ENCODE measurements around the gene MACF1. TPM values are rescaled to one million over a fixed set of nuclear protein-coding genes. Genes with fewer than 3 reads are reported as not detected.

Gene MACF1
- total RNA-seq, 1 experiment from 2014 or later, result 189 TPM

DNA sequence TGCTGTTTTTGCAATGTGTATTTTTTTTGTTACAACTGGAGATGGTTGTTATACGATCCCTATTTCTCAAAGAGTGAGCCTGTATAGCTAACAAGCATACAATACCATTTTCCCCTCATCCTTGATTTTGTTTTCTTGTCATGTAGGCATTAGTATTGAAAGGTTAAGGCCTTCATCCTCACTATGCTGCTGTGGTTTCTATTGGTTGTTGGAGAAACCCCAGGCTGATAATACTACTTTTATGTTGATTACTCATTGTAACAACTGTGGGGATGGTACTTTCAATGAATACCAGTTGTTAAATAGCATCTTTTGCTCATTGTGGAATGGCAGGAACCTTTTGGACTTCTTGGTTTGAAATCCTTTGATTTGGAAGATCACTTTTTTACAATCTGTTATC is 39.0 kb upstream of the MACF1 start:
- ChIA-PET CTCF (no interaction called here), POLR2A (ENCODE audit: unreplicated experiment) (no interaction called here)
- no TSS peak for BruUV-seq (replicated peaks)
- H3K36me3 ChIP-seq (ENCODE audit: low read depth), result no peaks in the 10 kb centered on the region
- H2AFZ ChIP-seq, result no peak overlapping the region
- TF ChIP-seq EZH2 (IDR thresholded peaks at IDR 0.05; ENCODE audit: low read depth), result no peak
- TF ChIP-seq, protein P1, sequence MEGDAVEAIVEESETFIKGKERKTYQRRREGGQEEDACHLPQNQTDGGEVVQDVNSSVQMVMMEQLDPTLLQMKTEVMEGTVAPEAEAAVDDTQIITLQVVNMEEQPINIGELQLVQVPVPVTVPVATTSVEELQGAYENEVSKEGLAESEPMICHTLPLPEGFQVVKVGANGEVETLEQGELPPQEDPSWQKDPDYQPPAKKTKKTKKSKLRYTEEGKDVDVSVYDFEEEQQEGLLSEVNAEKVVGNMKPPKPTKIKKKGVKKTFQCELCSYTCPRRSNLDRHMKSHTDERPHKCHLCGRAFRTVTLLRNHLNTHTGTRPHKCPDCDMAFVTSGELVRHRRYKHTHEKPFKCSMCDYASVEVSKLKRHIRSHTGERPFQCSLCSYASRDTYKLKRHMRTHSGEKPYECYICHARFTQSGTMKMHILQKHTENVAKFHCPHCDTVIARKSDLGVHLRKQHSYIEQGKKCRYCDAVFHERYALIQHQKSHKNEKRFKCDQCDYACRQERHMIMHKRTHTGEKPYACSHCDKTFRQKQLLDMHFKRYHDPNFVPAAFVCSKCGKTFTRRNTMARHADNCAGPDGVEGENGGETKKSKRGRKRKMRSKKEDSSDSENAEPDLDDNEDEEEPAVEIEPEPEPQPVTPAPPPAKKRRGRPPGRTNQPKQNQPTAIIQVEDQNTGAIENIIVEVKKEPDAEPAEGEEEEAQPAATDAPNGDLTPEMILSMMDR (conservative IDR thresholded peaks at IDR 0.05), result no peak
- peaks cover 37% of the 10 kb centered on the region for H3K79me2 ChIP-seq (ENCODE audit: low read depth)
- no peaks in the 10 kb centered on the region for H3K9me2 ChIP-seq (ENCODE audit: insufficient read depth)
- no peak overlapping the region for H3K4me2 ChIP-seq
- H4K20me1 ChIP-seq (ENCODE audit: insufficient read depth), result no peaks in the 10 kb centered on the region
- no peak overlapping the region for H3K27ac ChIP-seq
- intact Hi-C loops (cut with micrococcal nuclease; ENCODE audit: unreplicated experiment), result no loop called here
- H3K27me3 ChIP-seq (ENCODE audit: insufficient read depth, low read depth), result no peaks in the 10 kb centered on the region
- peaks cover 14% of the 10 kb centered on the region for H3K4me1 ChIP-seq (replicated peaks; ENCODE audit: insufficient read depth)
- no peak overlapping the region for H3K4me3 ChIP-seq
- no peaks in the 10 kb centered on the region for H3K9me3 ChIP-seq (ENCODE audit: insufficient read depth, low read depth)
- H3F3A ChIP-seq (ENCODE audit: insufficient read depth, low read depth), result peaks cover 8% of the 10 kb centered on the region; the same call in 1 of the 2 replicates
- no peak for DNase-seq

- H3F3A ChIP-seq (ENCODE audit: insufficient read depth, low read depth), result peaks cover 8% of the 10 kb centered on the region; the same call in 1 of the 2 replicates
- BruUV-seq (replicated peaks), result no TSS peak
- no peaks in the 10 kb centered on the region for H3K9me2 ChIP-seq (ENCODE audit: insufficient read depth)
- H3K27me3 ChIP-seq (ENCODE audit: insufficient read depth, low read depth), result no peaks in the 10 kb centered on the region
- H2AFZ ChIP-seq, result no peak overlapping the region
- no peaks in the 10 kb centered on the region for H4K20me1 ChIP-seq (ENCODE audit: insufficient read depth)
- H3K9me3 ChIP-seq (ENCODE audit: insufficient read depth, low read depth), result no peaks in the 10 kb centered on the region
- TF ChIP-seq, protein P1 (conservative IDR thresholded peaks at IDR 0.05), result no peak
- TF ChIP-seq EZH2 (IDR thresholded peaks at IDR 0.05; ENCODE audit: low read depth), result no peak
- ChIA-PET CTCF (interaction anchor here (0.6 to 2.1 kb wide), 8 partner anchors 9 to 52 kb away, joined by 3 to 9 read pairs (median 5); no protein-coding TSS in a partner anchor), POLR2A (ENCODE audit: unreplicated experiment) (interaction anchor here (0.5 to 0.9 kb wide), 7 partner anchors 8 to 301 kb away, joined by 3 to 17 read pairs (median 6); no protein-coding TSS in a partner anchor)
- H3K36me3 ChIP-seq (ENCODE audit: low read depth), result no peaks in the 10 kb centered on the region
- H3K4me2 ChIP-seq, result peak overlapping the region; percentile 18
- H3K79me2 ChIP-seq (ENCODE audit: low read depth), result peaks cover 33% of the 10 kb centered on the region
- intact Hi-C loops (cut with micrococcal nuclease; ENCODE audit: unreplicated experiment), result no loop called here
- H3K27ac ChIP-seq, result peak overlapping the region; percentile 51
- H3K4me3 ChIP-seq, result no peak overlapping the region
- peaks cover 14% of the 10 kb centered on the region for H3K4me1 ChIP-seq (replicated peaks; ENCODE audit: insufficient read depth)
- peak; percentile 49 to 61 for DNase-seq
Observed at GRCh38 chr1:39167632-39168209, 36.8 kb upstream of the MACF1 start.

GRCh38 chr1:39168301-39169080 is 36.0 kb upstream of the MACF1 start:
- H3K79me2 ChIP-seq (ENCODE audit: low read depth), result peaks cover 33% of the 10 kb centered on the region
- no peak overlapping the region for H2AFZ ChIP-seq
- H4K20me1 ChIP-seq (ENCODE audit: insufficient read depth), result no peaks in the 10 kb centered on the region
- BruUV-seq (replicated peaks), result no TSS peak
- TF ChIP-seq EZH2 (IDR thresholded peaks at IDR 0.05; ENCODE audit: low read depth), result no peak
- TF ChIP-seq, protein P1 (conservative IDR thresholded peaks at IDR 0.05), result no peak
- H3F3A ChIP-seq (ENCODE audit: insufficient read depth, low read depth), result peaks cover 8% of the 10 kb centered on the region; the same call in 1 of the 2 replicates
- H3K27me3 ChIP-seq (ENCODE audit: insufficient read depth, low read depth), result no peaks in the 10 kb centered on the region
- peak overlapping the region; percentile 18; the same call in 1 of the 2 replicates for H3K4me2 ChIP-seq
- ChIA-PET POLR2A (ENCODE audit: unreplicated experiment) (interaction anchor here (0.5 to 0.6 kb wide), 2 partner anchors 57 to 301 kb away, joined by 3 to 6 read pairs; no protein-coding TSS in a partner anchor), CTCF (interaction anchor here (0.6 to 2.1 kb wide), 6 partner anchors 9 to 228 kb away, joined by 3 to 9 read pairs (median 5); no protein-coding TSS in a partner anchor)
- H3K4me3 ChIP-seq, result no peak overlapping the region
- DNase-seq, result no peak
- peak overlapping the region; percentile 33 for H3K27ac ChIP-seq
- no peaks in the 10 kb centered on the region for H3K9me3 ChIP-seq (ENCODE audit: insufficient read depth, low read depth)
- H3K36me3 ChIP-seq (ENCODE audit: low read depth), result no peaks in the 10 kb centered on the region
- peaks cover 14% of the 10 kb centered on the region for H3K4me1 ChIP-seq (replicated peaks; ENCODE audit: insufficient read depth)
- intact Hi-C loops (cut with micrococcal nuclease; ENCODE audit: unreplicated experiment), result no loop called here
- no peaks in the 10 kb centered on the region for H3K9me2 ChIP-seq (ENCODE audit: insufficient read depth)

Data from PC-9 (cell line).